Endometrium (tissue), 2 donors: ENCODE results near the gene UROS.

Source experiments
- FAIRE-seq: peaks from 2 replicates; lab custom pipeline; 2012; peaks lifted over from hg19 to GRCh38; lab: Jason Lieb, UNC
- donor health status: control.
- donor health status: control.

The UROS gene

GRCh38 chr10:125788156-125789034, 34.7 kb downstream of the UROS start:
- FAIRE-seq, result no peak

DNA sequence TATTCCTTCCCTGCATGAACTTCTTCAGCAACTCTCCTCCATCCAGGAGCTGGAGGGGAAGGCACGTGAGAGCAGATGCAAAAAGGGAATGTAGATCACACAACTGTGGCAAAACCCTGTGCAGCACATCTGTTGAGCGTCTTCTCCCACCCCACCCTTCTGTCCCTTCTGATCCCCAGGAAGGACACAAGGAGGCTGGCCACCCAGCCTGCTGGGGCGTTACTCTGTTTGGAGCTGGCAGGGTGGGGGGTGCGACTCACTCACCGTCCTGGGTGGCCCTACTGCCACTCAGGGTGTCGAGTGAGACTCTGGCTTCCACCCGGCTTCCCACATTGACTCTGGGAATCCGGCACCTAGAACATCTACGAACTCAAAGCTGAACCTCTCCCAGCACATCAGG, 37.3 kb downstream of the UROS start:
- FAIRE-seq, result no peak

- FAIRE-seq, result no peak
Observed at GRCh38 chr10:125783957-125784356, 39.1 kb downstream of the UROS start.

GRCh38 chr10:125783408-125783807, 39.6 kb downstream of the UROS start:
- FAIRE-seq, result no peak

DNA sequence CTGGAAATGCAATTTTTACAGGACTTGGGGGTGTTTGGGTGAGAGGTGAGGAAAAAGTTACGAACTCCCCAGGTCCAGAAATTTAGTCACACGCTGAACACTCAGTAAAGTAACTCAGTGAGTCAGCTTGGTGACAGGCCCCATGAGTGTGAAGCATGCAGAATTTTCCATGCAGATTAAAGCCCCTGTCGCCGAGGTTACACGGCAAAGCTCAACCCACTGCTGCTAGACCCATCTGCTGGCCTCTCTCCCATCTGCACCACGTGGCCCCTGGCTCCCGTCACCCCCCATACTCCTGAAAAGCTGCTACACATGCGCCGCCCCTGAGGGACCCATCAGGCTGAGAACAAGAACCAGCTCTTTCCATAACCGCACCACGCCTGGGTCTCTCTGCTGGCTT, 40.4 kb downstream of the UROS start:
- FAIRE-seq, result no peak

DNA sequence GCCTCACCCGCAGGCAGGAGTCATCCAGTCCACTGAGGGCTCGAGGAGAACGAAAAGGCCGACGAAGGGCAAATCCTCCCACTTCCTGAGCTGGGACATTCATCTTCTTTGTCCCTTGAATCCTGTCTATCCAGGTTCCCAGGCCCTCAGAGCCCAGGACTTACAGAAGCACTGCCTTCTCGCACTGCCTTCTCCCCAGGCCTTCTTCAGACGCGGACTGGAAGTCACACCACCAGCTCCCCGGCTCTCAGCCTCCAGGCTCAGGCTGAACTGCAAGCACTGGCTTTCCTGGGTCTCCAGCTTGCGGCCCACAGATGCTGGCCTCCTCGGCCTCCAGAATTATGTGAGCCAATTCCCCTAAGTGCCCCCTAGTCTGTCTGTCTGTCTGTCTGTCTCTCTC, 41.0 kb downstream of the UROS start:
- FAIRE-seq, result no peak

- FAIRE-seq, result no peak
Observed at GRCh38 chr10:125781374-125781773, 41.7 kb downstream of the UROS start.

GRCh38 chr10:125779403-125780327, 43.4 kb downstream of the UROS start:
- FAIRE-seq, result no peak

GRCh38 chr10:125778556-125778955, 44.5 kb downstream of the UROS start:
- FAIRE-seq, result no peak

DNA sequence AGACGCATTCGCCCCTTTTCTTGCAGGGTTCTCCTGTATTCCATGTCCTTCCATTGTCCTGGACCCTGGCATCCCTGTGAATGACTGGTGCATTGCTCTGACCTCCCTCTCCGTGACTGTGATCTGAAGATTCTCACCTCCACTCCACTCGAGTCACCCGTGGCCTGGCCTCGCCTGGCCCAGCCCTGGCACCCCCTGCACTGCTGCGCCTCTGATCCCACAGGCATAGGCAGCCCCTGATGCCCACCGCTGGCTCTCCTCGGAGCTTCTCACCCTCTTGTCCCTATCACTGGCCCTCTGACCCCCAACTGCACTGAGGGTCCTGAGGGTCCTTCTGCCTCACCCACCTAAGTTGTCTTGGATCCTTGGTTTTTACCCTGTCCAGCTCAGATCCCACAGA, 45.3 kb downstream of the UROS start:
- FAIRE-seq, result no peak

- FAIRE-seq, result no peak
Observed at GRCh38 chr10:125775491-125776106, 47.5 kb downstream of the UROS start, which contains the start of gene MMP21. Gene MMP21, minus strand, starts transcription at chr10:125775821. Its CDS starts 0 bp downstream, at chr10:125775821.

DNA sequence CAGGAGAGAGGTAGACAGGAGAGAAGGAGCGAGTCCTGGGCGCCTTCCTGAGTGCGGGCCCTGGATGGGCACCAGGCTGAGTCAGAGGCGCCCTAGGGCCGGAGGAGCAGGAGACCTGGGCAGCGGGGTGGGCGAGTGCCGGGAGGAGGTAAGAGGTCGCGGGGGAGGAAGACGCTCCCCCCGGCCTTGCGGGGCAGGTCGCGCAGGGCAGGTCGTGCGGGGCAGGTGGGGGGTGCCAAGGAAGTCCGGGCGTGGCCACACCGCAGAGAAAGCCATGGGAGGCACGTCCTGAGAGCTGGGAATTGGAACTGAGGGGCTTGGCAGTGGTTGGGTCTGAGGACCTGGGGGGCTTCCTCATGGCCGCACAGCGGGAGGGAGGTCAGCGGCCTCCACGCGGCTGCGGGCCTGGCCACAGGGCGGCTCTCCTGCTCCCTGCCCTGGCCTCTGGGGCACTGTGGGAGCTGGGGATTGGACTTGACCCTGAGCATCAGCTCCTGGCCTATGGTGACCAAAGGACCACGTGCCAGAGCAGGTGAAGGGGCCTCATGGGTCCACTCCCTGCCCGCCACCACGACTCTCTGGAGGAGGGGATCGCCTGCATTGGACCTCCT, 48.4 kb downstream of the UROS start:
- FAIRE-seq, result no peak

GRCh38 chr10:125773687-125774543, 49.1 kb downstream of the UROS start:
- FAIRE-seq, result no peak

- no peak for FAIRE-seq
Observed at GRCh38 chr10:125772864-125773180, 50.2 kb downstream of the UROS start.

- FAIRE-seq, result no peak
Observed at GRCh38 chr10:125772112-125772863, 50.8 kb downstream of the UROS start.

GRCh38 chr10:125770844-125771243, 52.2 kb downstream of the UROS start:
- FAIRE-seq, result no peak

DNA sequence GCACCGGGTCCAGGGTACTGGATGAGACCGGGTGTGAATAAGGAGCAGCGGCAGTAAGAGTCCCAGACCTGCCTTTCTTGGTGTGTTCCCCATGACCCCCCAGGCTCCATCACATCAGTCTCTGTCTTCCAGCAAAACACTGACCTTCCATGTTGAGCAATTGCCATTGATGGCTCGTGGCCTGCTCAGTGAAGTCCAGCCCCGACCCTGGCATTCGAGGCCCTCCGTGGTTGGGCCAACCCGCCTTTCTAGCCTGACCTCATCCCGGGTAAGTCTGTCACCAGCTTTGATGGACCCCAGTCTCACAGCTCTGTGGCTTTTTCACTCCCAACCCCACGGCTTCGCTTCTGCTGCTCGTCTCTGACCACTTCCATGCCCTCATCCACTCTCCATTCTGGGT, 53.9 kb downstream of the UROS start:
- no peak for FAIRE-seq

- no peak for FAIRE-seq
Observed at GRCh38 chr10:125768219-125768855, 54.7 kb downstream of the UROS start.

DNA sequence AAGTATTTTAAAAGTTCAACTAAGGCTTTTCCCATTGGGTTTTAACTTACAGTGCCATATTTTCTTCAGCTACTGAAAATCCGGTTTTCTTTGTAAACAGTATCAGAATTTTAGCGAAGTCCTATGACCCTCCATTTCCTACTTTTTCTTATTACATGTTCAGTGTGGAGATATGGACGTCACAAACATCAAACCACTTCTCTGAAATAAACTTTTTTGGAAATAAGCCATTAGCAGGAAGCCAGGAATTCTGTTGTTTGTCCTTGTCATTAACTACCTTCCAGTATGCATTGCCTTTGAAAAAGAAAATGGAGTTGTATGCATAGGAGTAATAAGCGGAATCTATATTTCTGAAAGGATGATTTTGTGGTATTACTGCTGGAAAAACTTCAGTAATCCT, 56.5 kb downstream of the UROS start:
- no peak for FAIRE-seq

DNA sequence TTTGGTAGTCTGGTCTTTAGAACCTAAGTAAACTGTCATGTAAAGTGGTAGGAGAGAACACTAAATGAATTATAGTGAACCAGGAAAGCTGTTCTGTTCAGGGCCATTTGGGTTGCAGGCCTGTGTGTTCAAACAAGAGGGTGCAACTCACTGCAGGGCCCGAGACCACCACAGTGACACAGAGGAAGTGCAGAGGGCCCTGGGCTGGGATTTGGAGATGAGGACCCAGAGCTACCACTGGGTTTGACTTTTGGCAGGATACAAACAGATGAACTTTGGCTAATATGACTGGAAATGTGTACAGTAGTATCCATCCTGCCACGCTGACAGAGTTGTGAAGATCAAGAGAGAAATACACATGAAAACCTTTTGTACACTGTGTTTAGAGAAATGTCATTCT, 57.2 kb downstream of the UROS start:
- no peak for FAIRE-seq
